B cell (primary cell): ENCODE results near the gene TENM3.

ENCODE experiments used
- EZH2 ChIP-seq: IDR thresholded peaks from 2 replicates; pipeline ENCODE4 v1.6.1; 2012; ENCODE audit warnings: borderline replicate concordance, low read depth, mild to moderate bottlenecking, moderate library complexity, low read length; ENCODE audit not compliant: insufficient read depth, poor library complexity, severe bottlenecking
- TF ChIP-seq, protein P1 (sequence below): fragments of 200-600 bp; IDR thresholded peaks from one replicate; pipeline ENCODE4 v1.8.0; 2022; ENCODE audit warnings: antibody characterized with exemption, mild to moderate bottlenecking

GRCh38 chr4:182577411-182577810 is 334.2 kb downstream of the TENM3 start:
- TF ChIP-seq, protein P1, sequence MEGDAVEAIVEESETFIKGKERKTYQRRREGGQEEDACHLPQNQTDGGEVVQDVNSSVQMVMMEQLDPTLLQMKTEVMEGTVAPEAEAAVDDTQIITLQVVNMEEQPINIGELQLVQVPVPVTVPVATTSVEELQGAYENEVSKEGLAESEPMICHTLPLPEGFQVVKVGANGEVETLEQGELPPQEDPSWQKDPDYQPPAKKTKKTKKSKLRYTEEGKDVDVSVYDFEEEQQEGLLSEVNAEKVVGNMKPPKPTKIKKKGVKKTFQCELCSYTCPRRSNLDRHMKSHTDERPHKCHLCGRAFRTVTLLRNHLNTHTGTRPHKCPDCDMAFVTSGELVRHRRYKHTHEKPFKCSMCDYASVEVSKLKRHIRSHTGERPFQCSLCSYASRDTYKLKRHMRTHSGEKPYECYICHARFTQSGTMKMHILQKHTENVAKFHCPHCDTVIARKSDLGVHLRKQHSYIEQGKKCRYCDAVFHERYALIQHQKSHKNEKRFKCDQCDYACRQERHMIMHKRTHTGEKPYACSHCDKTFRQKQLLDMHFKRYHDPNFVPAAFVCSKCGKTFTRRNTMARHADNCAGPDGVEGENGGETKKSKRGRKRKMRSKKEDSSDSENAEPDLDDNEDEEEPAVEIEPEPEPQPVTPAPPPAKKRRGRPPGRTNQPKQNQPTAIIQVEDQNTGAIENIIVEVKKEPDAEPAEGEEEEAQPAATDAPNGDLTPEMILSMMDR = no peak
- no peak for TF ChIP-seq EZH2
